Astrocyte of the spinal cord (primary cell): Measurements from ENCODE around the gene INSYN1.

Experiments used
- DNase-seq: peaks from one replicate; pipeline ENCODE4 v3.0.0; 2011; ENCODE audit warnings: low read depth, low spot score
- H3K4me3 ChIP-seq: 2 replicates; pipeline ENCODE4 v1.5.1; 2011; ENCODE audit warnings: low read depth, mild to moderate bottlenecking, low read length, moderate library complexity
- in situ Hi-C: cut with HindIII; loops from 2 replicates; pipeline ENCODE4 v1.10.0; 2017; ENCODE audit warnings: low sequenced_read_pairs
- TF ChIP-seq, protein P1 (sequence below): IDR thresholded peaks from 2 replicates; pipeline ENCODE4 v1.5.1; 2012; ENCODE audit warnings: low read depth, mild to moderate bottlenecking, low read length, inconsistent platforms

Gene INSYN1

DNA sequence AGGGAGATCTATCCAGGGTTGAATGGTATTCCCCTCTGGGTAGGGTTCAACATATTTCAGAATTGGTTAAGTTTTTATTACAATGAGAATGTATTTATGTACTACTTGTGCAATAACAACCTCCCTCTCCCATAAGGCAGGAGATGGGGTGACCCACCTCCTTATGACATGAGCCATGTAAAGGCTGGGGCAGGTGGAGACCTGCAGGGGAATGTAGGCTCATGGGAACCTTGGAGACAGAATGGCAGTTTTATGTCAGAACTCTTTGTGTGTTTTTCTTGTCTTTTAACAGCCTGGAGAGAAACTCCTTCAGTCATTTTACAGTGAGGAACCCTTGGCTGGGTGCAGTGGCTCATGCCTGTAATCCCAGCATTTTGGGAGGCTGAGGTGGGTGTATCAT, 24.6 kb upstream of the INSYN1 start:
- TF ChIP-seq, protein P1, sequence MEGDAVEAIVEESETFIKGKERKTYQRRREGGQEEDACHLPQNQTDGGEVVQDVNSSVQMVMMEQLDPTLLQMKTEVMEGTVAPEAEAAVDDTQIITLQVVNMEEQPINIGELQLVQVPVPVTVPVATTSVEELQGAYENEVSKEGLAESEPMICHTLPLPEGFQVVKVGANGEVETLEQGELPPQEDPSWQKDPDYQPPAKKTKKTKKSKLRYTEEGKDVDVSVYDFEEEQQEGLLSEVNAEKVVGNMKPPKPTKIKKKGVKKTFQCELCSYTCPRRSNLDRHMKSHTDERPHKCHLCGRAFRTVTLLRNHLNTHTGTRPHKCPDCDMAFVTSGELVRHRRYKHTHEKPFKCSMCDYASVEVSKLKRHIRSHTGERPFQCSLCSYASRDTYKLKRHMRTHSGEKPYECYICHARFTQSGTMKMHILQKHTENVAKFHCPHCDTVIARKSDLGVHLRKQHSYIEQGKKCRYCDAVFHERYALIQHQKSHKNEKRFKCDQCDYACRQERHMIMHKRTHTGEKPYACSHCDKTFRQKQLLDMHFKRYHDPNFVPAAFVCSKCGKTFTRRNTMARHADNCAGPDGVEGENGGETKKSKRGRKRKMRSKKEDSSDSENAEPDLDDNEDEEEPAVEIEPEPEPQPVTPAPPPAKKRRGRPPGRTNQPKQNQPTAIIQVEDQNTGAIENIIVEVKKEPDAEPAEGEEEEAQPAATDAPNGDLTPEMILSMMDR = no peak
- in situ Hi-C loops = no loop called here
- no peak for DNase-seq
- H3K4me3 ChIP-seq = no peak overlapping the region

DNA sequence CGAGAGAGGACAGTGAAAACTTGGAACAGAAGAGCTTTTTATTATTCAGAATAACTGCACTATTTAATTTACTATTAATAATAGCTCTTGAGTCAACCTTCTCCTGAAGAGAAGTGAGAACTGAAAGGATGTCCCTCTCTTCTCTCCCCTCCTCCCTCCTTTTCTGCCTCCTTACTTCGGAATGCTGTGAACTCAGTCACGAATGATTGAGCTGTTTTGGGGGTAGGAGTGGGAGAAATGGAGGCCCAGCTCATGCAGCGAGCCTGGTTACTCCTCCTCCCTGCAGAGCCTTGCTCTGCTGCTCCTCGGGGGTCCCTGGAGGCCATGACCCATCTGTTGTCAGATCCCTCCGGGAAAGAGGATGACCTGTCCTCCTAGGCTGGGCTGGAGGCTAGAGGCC, 20.3 kb upstream of the INSYN1 start:
- DNase-seq = no peak
- H3K4me3 ChIP-seq = no peak overlapping the region
- in situ Hi-C loops = no loop called here
- TF ChIP-seq, protein P1 = no peak

DNA sequence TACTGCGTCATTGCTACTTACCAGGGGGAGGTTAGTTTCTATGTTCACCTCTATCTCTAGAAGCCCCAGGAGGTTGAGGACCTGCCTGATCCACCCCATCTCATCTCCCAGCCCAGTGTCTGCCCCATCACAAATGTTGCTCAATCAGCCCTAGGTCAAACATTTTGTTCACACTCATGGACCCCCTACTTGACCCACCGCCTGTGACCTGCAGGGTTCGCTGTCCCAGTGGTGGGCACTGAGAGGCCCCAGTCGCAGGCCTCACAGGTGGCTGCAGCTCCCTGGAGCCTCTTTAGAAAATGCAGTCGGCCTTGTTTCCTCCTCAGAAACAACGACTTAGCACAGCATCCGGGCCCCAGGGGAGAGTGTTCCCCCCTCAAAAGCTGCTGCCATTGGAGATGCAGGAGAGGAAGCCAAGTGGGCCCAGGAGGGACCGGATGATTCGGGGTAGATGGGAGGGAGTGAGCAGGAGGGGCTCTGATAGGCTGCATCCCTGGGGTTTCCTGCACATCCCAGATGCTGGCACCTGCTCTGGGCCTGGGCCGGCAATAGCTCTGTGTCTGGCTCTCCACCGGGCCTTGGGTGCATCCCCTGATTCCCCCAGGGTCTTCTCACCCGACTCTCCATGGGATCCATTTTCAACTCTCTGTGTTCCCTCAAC, 18.4 kb upstream of the INSYN1 start:
- in situ Hi-C loops = no loop called here
- no peak overlapping the region for H3K4me3 ChIP-seq
- TF ChIP-seq, protein P1 = no peak

GRCh38 chr15:73770050-73770449, 16.9 kb upstream of the INSYN1 start:
- no peak for DNase-seq
- in situ Hi-C loops = no loop called here
- TF ChIP-seq, protein P1 = no peak
- H3K4me3 ChIP-seq = no peak overlapping the region

More for the DNA sequence above, 18.4 kb upstream of the INSYN1 start:
- no peak for DNase-seq

DNA sequence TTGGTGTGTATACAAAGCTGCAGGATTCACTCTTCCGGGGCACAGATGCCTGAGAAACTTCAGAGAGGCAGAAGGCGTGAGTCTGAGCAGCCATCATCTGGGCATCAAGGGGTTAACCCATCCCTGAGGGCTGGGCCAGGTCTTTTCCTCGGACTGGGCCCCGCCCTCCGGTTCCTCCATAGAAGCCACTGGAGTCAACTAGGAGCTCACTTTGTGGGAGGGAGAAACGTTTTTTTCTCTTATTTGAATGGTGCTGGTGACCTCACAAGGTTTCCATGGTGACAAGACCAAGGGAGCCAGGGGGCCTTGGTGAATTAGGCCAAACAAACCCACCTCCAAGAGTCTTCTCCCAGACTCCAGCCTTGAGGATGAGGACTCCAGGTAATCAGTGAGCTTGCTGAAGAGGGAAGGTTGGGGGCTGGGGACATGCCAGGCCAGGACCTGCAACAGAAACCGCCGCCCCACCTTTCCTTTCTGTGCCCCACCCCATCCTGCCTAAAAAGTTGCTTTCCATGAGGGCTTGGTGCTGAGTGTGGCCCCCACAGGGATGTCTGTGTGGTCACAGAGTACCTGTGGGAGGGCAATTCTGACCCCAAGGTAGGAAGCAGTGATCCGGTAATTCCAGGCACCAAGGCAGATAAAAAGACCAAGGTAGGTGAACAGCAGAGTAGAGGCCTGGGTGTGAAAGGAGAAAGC, 14.8 kb upstream of the INSYN1 start:
- DNase-seq = no peak
- in situ Hi-C loops = no loop called here
- TF ChIP-seq, protein P1 = no peak
- no peak overlapping the region for H3K4me3 ChIP-seq

GRCh38 chr15:73766598-73766997, 13.4 kb upstream of the INSYN1 start:
- in situ Hi-C loops = no loop called here
- H3K4me3 ChIP-seq = no peak overlapping the region
- DNase-seq = no peak
- TF ChIP-seq, protein P1 = no peak
